ENCODE measurements around the gene BRAP. TPM values are rescaled to one million over a fixed set of nuclear protein-coding genes. Genes with fewer than 3 reads are reported as not detected.
"Not testable (repeated sequence)": the region's sequence is repeated elsewhere in the genome, so short reads cannot be mapped to it uniquely, and the experiment has no call there.

BRAP gene
- polyA plus RNA-seq, 12 donors, result 12.8 to 21.0 (median 14.0) TPM; not detected in 1

GRCh38 chr12:111685322-111685810 lies 390 bp downstream of the BRAP start:
- DNase-seq, result no peak

GRCh38 chr12:111684485-111685198 lies 1.1 kb downstream of the BRAP start:
- DNase-seq, result not testable (repeated sequence)

GRCh38 chr12:111677186-111677585 lies 8.6 kb downstream of the BRAP start:
- no peak for DNase-seq

- no peak for DNase-seq
Measured at GRCh38 chr12:111673503-111673902, 12.3 kb downstream of the BRAP start.

GRCh38 chr12:111672822-111673381 lies 12.9 kb downstream of the BRAP start:
- no peak for DNase-seq

GRCh38 chr12:111664961-111665865 lies 20.5 kb downstream of the BRAP start:
- DNase-seq, result no peak

GRCh38 chr12:111664499-111664898 lies 21.3 kb downstream of the BRAP start:
- no peak for DNase-seq

GRCh38 chr12:111656016-111656415 lies 29.7 kb downstream of the BRAP start:
- DNase-seq, result no peak

- no peak for DNase-seq
Measured at GRCh38 chr12:111655356-111655755, 30.4 kb downstream of the BRAP start.

- no peak for DNase-seq
Measured at GRCh38 chr12:111653596-111653995, 32.2 kb downstream of the BRAP start.

GRCh38 chr12:111652530-111652929 lies 33.2 kb downstream of the BRAP start:
- DNase-seq, result not testable (repeated sequence)

GRCh38 chr12:111650912-111651311 lies 34.8 kb downstream of the BRAP start:
- DNase-seq, result no peak

GRCh38 chr12:111645433-111645832 lies 40.3 kb downstream of the BRAP start:
- DNase-seq, result no peak

GRCh38 chr12:111643427-111643826 lies 42.3 kb downstream of the BRAP start:
- no peak for DNase-seq

- peak; percentile 10 for DNase-seq
Measured at GRCh38 chr12:111642681-111643426, 42.9 kb downstream of the BRAP start.

- DNase-seq, result no peak
Measured at GRCh38 chr12:111640506-111640905, 45.2 kb downstream of the BRAP start.

- DNase-seq, result peak; percentile 28
Measured at GRCh38 chr12:111638556-111638955, 47.2 kb downstream of the BRAP start.

- peak; percentile 93 for DNase-seq
Measured at GRCh38 chr12:111636209-111636945, 49.4 kb downstream of the BRAP start.

- peak; percentile 24 for DNase-seq
Measured at GRCh38 chr12:111635524-111635923, 50.2 kb downstream of the BRAP start.

- no peak for DNase-seq
Measured at GRCh38 chr12:111628505-111629260, 57.1 kb downstream of the BRAP start.
